ENCODE measurements around the gene ZXDB.
"Not testable (repeated sequence)": the region's sequence is repeated elsewhere in the genome, so short reads cannot be mapped to it uniquely, and the experiment has no call there.

ZXDB gene

DNA sequence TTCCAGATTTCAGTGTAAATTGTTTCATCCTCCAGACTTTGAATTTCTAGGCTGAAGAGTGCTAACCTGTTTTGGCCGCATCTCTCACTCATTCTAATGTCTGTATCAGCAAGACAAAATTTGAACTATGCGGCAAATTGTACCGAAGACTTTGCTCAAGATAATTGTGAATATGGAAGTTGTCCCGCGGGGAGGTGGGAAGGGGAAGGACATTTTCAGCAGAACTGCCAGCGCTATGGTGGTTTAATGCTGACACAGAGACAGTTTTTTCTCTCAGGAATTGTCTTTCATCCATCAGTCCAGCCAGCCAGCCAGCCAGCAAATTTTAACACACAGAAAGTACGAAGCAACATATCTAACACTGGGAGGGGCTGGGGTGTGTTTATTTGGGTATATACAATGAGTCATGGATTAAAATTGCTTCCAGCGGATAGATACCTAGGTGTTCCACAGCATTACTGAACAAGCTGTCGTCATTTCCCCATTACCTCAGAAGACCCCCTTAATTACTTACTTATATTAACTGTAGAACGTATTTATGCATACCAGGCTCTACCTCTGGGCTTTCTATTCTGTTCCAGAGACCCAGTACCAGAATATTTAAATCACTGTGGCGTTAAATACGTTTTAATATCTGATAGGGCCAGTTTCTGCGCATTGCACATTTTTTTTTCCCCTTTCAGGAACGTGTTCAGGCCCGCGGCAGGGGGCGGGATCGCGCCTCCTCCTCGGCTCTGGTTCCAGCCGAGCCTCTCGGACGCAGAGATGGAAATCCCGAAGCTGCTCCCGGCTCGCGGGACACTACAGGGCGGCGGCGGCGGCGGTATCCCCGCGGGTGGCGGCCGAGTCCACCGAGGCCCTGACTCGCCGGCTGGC, at the start of gene ZXDB:
Gene ZXDB (plus strand): TSS at position 728 of the 876 bp plus-strand sequence. CDS start 38 bp downstream, at position 766.
- DNase-seq (ENCODE audit: low spot score) = peak; percentile 16

DNA sequence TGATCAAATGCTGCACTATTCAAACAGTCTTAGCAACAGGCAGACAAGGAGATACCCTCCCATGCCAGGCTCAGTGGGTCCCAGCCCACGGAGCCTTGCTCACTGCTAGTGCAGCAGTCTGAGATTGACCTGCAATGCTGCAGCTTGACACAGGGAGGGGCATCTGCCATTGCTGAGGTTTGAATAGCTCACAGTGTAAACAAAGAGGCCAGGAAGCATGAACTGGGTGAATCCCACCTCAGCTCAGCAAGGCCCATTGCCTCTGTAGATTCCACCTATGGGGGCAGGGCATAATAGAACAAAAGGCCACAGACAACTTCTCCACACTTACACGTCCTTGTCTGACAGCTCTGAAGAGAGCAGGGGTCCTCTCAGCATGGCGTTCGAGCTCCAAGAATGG, 26.6 kb upstream of the ZXDB start:
- no peak for DNase-seq (ENCODE audit: low spot score)

- DNase-seq (ENCODE audit: low spot score) = no peak
Measured at GRCh38 chrX:57573754-57574153, 18.1 kb upstream of the ZXDB start.

- not testable (repeated sequence) for DNase-seq (ENCODE audit: low spot score)
Measured at GRCh38 chrX:57582948-57583347, 8.9 kb upstream of the ZXDB start.

- DNase-seq (ENCODE audit: low spot score) = no peak
Measured at GRCh38 chrX:57583477-57583876, 8.3 kb upstream of the ZXDB start.

DNA sequence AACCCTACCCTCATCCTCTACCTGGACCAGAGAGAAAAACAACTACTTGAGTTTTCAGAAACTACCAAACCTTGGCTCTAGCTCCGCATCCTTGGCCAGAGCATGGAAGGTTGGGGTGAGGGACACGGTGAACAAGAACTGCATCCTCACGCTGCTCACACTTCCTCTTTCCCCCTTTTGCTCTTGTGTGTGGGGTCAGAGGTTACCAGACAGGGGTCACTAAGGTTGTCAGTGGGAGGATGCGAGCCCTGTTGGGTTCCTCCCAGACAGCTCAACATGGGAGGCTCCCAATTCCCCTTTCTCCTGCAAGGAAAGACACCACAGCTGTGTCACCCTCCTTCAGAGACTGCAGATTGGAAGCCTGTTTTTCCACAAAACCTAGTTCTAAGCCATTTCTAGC, 5.5 kb upstream of the ZXDB start:
- no peak for DNase-seq (ENCODE audit: low spot score)

DNA sequence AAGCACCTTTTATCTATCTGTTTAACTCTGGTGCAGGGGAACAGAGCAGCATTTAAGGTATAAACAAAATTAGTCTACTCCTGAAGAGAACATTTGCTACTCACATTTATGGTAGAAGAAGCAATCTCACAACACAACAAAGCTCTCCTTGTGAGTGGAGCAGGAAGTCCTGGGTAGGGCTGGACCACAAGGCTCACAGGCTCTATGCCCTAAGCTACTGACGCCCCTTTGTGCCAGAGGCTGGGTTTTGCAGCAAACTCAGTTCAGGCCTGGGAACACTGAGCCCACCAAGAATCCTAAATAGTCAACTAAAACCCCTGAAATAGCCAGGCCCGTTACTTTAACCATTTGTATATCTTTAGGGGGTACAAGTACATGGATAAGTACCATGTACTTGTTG, 4.7 kb upstream of the ZXDB start:
- no peak for DNase-seq (ENCODE audit: low spot score)

GRCh38 chrX:57587607-57588006, 4.2 kb upstream of the ZXDB start:
- DNase-seq (ENCODE audit: low spot score) = no peak

- not testable (repeated sequence) for DNase-seq (ENCODE audit: low spot score)
Measured at GRCh38 chrX:57592160-57592893, 516 bp downstream of the ZXDB start.

DNA sequence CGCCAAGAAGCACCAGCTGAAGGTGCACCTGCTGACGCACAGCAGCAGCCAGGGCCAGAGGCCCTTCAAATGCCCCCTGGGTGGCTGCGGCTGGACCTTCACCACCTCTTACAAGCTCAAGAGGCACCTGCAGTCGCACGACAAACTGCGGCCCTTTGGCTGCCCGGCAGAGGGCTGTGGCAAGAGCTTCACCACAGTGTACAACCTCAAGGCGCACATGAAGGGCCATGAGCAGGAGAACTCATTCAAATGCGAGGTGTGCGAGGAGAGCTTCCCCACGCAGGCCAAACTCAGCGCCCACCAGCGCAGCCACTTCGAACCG, 1.0 kb downstream of the ZXDB start:
- DNase-seq (ENCODE audit: low spot score) = not testable (repeated sequence)

DNA sequence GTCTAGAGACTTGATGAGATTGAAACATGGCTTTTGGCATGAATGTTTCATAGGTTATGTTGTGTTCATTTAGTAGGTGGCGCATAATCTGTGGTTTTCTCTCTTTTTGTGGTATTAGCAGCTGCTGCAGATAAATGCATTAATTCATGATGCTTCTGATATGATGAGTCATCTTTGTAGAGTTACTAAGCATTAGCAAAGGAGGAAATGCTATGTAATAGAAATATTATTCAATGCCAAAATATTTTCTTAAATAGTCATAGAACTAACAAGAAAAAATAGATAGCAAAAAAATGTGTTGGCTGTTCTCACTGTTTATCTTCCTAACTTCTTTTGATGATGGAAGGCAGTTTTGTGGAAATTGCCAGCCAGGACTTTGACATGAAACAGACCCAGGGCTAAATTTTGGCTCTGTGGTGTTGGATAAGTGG, 3.6 kb downstream of the ZXDB start:
- peak; percentile 29 for DNase-seq (ENCODE audit: low spot score)

GRCh38 chrX:57596109-57596508, 4.3 kb downstream of the ZXDB start:
- DNase-seq (ENCODE audit: low spot score) = no peak

DNA sequence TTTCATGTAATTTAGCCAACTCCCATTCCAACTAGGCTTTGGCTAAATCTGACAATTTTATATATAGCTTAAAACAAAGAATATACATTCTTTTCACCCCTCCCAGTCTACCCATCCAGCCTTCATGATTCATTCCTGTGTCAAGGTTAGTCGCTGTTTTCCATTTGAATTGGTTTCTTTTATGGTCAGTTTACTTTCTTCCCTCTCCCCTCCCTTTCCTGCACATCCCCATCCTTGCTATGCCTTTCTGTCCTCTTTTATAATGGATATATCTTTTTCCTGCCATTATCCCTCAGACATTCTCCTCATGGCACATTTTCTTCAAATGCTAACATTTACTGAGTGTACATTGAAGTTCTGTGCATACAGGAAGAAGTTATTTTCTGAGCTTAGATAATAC, 4.7 kb downstream of the ZXDB start:
- DNase-seq (ENCODE audit: low spot score) = no peak

DNA sequence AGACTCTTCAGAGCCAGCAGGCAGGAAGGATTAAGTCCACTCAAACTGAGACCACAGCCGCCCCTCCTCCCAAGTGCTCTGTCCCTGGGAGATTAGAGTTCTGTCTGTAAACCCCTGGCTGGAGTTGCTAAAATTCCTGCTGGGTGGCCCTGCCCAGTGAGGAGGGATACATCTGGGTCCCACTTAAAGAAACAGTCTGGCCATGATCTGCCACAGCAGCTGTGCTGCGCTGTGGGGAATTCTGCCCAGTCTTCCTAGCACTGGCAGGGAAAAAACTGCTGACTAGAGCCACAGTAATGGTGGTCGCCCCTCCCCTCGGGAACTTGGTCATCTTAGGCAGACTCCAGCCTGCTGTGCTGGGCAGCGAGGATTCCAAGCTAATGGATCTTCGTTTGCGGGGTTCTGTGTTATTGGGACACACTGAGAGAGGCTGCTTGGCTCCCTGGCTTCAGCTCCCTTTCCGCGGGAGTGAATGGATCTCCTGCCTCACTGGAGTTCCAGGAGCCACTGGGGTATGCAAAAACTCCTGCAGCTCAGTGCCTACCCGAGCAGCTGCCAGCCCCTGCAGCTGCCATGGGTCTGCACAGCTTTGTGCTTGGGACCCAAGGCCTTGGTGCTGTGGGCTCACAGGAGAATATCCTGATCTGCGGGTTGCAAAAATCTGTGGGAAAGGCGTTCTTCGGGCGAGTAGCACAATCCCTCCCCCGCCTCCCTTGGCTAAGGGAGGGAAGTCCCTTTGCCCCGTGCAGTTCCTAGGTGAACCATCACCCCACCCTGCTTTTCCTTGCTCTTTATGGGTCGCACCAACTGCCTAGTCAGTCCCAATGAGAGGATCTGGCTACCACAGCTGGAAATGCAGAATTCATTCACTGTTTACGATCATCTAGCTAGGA, 15.7 kb downstream of the ZXDB start:
- DNase-seq (ENCODE audit: low spot score) = no peak

DNA sequence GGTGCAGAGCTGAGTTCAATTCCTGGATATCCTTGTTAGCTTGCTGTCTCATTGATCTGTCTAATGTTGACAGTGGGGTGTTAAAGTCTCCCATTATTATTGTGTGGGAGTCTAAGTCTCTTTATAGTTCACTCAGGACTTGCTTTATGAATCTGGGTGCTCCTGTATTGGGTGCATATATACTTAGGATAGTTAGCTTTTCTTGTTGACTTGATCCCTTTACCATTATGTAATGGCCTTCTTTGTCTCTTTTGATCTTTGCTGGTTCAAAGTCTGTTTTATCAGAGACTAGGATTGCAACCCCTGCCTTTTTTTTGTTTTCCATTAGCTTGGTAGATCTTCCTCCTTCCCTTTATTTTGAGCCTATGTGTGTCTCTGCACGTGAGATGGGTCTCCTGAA, 21.5 kb downstream of the ZXDB start:
- not testable (repeated sequence) for DNase-seq (ENCODE audit: low spot score)

DNA sequence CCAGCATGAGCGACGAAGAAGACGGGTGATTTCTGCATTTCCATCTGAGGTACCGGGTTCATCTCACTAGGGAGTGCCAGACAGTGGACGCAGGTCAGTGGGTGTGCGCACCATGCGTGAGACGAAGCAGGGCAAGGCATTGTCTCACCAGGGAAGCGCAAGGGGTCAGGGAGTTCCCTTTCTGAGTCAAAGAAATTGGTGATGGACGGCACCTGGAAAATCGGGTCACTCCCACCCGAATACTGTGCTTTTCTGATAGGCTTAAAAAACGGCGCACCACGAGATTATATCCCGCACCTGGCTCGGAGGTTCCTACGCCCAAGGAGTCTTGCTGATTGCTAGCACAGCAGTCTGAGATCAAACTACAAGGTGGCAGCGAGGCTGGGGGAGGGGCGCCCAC, 37.6 kb downstream of the ZXDB start:
- DNase-seq (ENCODE audit: low spot score) = not testable (repeated sequence)

GRCh38 chrX:57640674-57641016, 48.8 kb downstream of the ZXDB start:
- DNase-seq (ENCODE audit: low spot score) = no peak

DNA sequence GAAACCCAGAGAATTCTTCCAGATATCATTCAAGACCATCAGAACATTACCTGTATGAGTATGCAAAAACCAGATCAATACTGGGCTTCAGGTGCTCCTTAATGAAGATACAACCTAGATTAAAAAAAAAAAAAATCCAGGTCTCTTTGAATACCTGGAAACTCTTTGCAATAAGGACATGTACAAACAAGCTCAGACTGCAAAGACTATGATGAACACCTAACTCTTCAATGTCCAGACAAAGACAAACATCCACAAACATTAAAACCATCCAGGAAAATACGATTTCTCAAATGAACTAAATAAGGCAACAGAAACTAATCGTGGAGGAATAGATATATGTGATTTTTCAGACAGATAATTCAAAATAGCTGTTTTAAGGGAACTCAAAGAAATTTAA, 49.5 kb downstream of the ZXDB start:
- DNase-seq (ENCODE audit: low spot score) = no peak

DNA sequence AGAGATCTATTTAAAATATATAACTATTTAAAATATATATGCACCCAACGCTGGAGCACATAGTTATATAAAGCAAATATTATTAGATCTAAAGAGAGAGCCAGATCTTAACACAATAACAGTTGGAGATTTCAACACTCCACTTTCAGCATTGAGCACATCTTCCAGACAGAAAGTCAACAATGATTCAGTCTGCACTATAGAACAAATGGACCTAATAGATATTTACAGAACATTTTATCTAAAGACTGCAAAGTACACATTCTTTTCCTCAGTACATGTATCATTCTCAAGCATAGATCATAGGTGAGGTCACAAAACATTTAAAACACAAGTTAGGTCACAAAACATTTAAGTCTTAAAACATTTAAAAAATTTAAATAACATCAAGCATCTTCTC, 51.9 kb downstream of the ZXDB start:
- DNase-seq (ENCODE audit: low spot score) = no peak

GRCh38 chrX:57647020-57647419, 55.2 kb downstream of the ZXDB start:
- no peak for DNase-seq (ENCODE audit: low spot score)
